OCI-M2 (cell line): ENCODE results near the gene CDCP1.

Experiments used
- DNase-seq: peaks from one replicate; lab custom pipeline; 2025; ENCODE audit not compliant: unreplicated experiment; lab: John Stamatoyannopoulos, UW

CDCP1 gene

DNA sequence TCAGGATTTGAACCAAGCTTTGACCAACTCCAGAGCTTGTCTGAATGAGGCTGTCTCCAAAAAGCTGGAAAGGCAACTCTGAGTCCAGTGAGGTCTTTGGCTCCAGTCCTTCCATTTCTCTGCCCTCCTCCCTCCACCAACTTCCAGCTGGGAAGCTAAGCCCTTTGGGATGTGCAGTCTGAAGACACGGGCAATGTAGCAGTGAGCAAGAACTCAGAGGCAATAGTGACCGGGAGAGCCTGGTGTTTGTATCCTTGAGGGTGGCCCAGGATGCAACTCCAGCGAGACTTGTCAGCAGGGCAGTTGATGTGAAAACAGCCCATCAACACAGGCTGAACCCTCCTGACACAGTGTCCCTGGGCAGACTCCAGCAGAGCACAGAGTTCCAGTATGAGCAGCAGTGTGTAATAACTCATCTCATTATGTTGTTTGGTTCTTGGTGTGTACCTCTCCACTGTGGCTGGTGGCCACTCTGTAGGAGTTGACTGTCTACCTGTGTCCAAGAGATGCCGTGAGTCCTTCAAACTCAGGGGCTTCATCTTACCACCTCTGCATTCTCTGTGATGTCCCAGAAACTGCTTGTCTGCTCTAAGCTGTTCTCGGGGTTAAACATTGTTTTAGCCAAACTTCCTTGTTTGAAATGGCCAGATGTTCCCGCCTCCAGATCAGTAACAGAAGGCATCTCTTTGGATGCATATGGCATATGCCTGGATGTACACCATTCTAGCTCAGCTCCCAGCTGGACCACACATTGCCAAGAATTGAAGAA lies 6.6 kb downstream of the CDCP1 start:
- DNase-seq: no peak

DNA sequence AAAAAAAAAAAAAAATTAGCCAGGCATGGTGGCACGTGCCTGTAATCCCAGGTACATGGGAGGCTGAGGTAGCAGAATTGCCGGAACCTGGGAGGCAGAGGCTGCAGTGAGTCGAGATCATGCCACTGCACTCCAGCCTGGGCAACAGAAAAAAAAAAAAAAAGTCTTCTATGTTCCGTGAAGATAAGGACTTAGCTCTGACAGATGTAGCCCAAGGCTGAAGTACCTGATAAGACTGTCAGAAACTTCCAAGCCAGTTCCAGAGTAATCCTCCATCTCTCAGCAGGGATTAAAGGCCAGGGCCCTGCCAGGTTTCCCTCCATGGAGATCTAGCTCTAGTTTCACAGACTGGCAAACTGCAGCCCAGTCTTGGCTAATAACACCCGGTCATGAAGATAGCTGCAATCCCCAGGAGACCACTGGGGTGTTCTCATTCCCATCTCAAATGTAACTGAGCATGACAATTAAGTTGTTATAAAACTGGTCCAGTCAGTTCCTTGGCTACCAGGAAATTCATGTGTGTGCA lies 8.5 kb downstream of the CDCP1 start:
- peak; percentile 18 for DNase-seq

DNA sequence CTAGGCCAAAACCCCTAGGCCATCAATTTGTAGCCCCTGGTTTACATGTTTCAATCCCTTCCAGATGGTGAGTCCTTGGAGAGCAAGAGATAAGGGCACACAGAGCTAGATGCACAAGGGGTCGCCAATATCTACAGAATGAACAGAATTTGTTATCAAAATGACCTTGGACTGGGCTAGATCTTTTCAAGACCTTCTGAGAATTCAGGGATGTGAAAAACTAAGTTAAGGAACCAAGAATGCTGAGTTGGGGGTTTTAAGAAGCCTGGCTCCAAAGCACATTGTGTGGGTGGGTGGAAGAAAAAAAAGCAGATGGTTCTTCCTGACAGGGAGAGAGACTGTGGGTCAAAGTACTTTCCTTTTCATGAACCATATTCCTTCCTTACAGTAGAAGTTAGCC lies 10.2 kb downstream of the CDCP1 start:
- no peak for DNase-seq

DNA sequence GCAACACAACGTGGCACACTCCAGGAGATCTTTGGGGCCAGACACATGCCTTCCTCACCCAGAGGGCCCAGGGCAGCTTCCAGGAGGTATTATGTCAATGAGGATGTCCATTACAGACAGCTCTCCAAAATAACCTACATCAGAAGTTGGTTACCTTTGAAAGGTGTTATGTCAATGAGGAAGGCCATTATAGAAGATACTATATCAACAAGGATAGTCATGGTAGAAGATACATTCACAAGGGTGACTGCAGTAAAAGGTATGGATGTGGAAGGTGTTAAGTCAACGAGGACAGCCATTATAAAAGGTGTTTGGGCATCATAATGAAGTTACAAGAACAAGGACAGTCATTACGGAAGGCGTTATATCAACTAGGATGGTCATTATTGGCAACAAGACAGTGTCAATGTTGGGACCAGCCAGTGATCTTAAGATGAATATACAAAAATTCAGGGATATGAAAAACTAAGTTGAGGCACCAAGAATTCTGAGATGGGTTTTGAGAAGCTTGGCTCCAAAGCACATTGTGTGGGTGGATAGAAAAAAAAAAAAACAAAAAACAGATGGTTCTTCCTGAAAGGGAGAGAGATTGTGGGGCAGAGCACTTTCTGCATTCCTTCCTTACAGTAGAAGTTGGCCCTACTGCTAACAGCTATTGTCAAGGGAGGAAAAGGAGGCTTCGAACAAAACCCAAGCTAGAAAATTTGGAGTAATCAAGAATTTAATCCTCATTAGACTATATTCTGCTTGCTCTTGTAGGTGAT lies 11.2 kb downstream of the CDCP1 start:
- DNase-seq: no peak

DNA sequence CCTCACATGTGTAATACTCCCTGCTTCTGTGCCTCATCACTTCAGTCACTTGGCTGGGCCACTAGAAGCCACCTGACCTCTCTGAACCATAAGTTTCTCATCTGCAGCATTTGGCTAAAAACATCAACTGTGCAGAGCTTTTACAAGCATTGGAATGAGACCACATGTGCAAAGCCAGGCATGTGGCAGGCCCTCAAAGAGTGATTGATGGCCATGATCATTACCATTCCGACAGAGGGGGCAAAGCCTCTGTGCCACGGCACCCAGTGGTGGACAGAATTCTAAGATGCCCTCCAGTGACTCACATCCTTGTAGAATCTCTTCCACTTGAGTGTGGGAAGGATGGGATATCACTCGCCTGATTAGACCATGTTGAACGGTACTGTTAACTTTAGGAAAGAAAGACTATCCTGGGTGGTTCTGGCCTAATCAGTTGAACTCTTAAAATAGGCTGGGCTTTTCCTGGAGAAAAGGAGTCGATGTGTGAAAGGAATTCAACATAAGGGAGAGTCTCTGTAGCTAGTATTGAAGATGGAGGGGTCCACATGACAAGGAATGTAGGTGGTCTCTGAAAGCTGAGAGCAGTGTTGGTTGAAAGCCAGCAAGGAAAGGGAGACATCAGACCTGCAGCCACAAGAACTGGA lies 13.5 kb downstream of the CDCP1 start:
- DNase-seq: no peak

DNA sequence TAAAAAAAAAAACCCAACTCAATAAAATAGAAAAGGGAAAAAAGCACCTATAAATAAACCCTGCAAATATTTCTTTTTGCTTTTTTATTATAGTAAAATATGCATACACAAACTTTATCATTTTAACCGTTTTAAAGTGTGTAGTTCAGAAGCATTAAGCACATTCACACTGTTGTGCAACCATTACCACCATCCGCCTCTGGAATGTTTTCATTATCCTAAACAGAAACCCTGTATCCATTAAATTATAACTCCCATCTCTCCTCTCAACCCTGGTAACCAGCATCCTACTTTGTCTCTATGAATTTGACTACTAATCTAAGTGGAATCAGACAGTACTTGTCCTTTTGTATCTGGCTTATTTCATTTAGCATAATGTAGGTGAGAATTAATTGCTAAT lies 15.0 kb downstream of the CDCP1 start:
- no peak for DNase-seq

DNA sequence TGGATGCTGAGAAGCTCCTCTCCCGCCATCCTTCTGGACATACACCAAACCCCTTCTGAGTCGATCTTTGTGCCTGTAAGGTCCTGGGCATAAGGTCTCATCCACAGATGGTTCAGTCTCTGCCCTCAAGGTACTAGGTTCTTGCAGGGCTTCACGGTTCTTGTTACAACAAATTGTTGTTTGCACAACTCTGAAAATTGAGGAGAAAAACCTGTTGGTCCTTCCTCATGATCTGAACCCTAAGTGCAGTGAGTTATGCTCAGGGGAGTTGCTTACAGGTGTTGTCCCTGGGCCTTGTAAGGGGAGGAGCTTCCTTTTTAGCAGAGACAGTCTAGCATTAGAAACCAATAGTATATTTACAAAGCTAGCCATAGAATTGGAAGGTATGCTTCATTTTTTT lies 15.7 kb downstream of the CDCP1 start:
- no peak for DNase-seq

DNA sequence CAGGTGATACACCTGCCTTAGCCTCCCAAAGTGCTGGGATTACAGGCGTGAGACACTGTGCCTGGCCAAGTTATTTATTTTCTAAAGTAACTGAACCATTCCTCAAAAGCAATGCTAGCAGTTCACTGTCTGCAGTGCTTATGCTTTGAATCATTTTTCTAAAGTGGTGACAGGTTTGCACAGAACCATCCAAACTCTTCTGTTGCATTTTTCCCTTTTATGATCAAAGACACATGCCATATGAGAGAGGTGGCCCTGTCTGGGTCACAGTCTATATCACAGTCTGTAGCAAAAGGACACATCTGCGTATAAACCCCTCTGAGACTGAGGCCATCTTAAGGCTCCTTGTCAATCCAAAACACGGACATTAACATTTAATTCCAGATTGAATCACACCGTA lies 17.2 kb downstream of the CDCP1 start:
- no peak for DNase-seq

DNA sequence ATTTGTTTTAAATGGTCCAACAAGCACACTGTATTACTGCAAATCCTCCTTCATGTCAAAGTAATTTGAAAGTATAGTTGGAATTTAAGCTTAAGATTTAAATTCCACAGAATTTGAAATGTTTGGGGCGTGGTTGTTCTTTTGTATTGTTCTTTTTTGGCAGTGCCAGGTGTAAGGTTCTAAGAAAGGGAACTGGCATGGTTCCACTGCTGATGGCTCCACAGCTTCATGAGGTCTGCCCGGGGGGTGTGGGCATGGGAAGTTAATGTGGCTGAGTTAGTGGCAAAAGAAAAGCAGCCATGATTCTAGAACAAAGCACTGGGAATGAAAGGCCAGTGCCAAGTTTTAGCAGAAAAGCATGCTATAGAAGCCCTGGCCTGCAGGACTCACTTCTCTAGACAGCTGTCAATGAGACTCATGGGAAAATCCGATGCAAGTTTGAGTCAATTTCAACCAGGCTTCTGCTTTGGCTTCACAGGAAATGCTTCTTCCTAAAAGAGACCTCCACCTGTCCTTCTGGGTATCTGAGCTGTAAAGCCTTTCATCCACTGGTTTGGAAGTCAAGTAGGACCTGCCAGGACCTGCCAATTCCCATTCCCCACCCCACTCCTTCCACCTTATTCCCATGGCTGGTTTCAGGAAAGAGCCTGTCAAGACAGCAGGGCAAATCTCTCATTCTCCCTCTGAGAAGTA lies 18.9 kb downstream of the CDCP1 start:
- DNase-seq: no peak

DNA sequence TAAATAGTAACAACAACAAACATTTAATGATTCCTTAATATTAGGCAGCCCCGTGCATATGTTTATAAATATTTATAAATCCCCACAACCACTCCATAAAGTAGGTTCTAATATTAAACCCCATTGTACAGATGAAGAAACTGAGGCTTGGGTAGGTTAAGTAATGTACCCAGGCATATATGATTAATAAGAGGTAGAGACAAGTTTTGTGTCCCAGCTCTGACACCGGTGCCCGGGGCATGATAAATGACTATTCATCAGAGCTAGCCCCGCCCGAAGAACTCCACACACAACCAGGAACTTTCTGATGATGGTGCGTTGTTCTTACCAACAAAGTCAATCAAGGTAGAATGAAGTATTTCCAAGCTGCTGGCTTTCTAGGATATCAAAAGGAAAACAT lies 19.4 kb downstream of the CDCP1 start:
- no peak for DNase-seq

DNA sequence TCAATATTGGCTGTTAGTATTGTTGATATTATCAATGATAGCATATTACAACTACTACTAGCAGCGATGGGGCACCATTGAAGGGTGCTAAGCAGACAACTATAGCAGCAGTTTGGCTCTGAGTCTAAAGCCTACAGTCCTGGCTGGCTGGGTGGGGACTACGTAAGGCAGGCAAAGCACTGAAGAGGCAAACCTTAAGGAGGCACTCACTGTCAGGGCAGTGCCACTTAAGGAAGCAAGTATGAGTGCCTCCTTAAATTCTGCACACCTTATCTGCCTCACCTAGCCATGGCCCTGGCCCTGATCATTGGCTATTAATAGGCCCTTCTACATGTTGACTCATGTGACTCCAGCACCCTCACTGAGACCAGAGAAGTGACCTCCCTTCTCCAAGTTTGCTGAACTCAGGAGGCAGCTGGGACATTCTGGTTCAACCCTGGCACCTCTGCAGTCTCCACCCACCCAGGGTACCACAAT lies 20.6 kb downstream of the CDCP1 start:
- DNase-seq: no peak

DNA sequence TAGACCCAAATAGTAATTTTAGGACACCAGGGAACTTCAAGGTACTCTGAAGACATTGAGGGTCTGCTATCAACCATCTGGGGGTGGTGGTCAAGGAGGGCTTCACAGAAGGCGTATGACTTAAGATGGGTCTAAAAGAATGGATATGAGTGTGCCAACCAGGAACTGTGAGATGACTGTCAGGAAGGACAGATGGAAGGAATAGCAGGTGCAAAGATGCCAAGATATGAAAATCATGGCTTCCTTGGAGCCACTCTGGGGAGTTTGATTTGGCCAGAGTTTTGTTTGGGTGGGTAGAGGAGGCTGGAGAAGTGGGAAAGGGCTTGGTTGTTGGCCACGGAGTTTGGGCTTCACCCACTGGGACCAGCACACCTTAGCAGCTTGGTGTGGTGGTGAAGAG lies 21.2 kb downstream of the CDCP1 start:
- no peak for DNase-seq

DNA sequence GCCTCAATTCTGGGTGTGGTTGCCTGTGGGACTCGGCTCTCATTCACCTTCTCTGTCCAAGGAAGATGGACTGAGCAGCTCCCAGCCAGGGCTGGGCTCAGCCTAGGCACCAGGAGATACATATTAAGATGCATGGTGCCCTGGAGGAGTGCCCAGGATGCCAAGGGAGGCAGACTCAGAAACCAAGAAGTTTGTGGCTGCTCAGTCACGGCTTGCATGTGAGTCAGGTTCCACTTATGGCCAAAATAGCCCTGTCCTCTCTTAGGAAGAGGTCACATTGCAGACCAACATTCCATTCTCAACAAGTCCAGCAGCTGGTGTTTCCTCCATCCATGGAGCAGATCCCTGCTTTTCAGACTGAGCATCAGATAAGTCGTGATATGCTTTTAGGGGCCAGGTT lies 21.8 kb downstream of the CDCP1 start:
- DNase-seq: no peak

DNA sequence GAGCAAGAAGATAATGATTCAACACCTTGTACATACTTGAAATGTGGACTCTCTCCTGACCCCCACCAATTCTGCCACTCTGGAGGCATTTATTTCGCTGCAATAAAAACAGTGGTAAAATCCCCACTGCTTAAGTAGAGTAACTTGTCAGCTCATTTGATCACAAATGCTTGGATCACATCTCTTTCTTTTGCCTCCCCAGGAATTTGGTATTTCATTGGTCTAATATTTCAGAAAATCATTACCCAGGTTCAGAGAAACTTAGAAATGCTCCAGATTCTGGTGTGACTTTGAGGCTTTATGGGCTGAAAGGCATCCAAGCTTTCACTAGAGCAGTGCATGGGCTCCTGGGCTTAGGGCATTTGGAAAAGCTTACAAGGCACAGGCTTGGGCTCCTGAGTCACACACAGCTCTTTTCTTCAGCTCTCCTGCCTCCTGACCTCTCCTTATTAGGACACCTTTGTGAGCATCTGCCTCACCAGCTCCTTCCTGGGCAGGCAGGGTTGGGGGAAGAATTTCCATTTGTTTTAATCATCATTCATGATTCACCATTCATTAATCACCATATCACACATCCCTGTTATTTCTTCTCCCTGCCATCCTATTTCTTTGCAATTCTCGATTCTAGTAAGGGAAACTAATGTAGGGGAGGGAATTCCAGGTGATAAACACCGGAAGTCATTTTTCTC lies 22.5 kb downstream of the CDCP1 start:
- DNase-seq: no peak

DNA sequence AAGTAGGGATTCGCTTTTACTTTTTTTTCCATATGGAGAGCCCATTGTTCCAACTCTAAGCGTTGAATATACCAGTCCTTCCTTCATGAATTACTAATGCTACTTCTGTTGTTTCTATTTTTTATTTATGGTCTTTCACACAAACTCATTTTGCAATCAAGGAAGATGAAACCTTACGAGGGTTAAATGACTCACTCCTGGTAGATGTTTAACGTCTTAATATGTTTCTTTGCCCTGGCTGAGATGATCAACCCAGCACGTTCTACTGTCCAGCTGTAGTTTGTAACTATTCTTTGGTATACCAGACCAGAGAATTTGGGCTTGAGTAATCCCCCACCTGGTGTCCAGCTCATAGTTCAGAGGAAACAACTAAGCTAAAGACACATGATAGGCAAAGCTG lies 23.1 kb downstream of the CDCP1 start:
- no peak for DNase-seq

DNA sequence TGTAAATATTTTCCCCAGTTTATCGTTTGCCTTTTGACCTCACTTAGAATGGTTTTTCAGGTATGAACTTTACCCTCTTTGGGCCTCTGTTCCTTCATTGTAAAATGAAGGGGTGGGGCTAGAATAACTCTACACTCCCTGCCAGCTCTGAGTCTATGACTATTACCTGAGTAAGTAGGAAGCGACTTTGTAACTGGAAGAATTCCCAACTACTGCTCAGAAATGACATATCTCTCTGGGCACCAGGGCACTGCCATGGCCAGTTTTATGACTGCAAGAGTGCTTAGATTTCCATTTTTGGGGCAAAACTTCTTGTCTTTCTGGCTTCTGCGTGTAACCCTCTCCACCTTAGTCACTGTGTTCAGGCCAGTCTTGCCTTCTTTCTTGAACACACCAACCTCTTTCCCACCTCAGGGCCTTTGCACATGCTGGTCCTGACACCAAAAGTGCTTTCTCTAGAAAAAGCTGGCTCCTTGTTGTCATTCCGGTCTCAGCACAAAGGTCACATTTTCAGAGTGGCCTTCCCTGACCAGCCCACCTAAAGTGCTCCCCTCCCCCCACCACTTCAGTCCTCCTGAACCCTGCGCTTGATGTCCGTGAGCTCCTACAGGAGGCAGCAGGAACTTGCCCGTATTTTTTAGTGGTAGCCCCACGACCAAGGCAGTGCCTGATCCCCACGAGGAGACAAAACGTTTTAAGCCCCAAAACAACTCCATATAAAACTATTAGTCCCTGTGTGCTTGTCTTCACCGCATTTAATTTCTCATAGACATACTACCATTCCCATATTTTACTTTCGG lies 25.6 kb downstream of the CDCP1 start:
- no peak for DNase-seq

DNA sequence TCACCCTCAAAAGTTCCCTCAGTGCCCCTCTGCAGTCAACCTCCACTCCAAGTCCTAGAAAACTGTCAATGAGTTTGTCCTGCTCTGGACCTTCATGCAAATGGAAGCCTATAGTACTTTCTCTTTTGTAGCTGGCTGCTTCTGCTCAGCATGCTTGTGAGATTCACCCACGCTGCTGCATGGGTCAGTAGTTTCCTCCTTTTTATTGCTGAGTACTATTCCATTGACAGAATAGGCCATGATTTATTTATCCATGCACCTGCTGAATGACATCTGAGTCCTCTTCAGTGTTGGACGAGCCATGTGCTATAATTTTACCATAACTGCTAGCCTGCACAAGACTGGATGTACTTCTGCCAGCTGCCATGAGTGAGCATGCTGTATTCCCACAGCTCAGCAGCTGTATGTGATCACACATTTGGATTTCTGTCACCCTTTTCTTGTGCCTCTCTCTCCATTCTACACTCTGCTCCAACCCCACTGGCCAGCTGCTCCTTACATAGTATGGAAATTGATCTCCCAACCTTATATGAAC lies 26.3 kb downstream of the CDCP1 start:
- DNase-seq: no peak

DNA sequence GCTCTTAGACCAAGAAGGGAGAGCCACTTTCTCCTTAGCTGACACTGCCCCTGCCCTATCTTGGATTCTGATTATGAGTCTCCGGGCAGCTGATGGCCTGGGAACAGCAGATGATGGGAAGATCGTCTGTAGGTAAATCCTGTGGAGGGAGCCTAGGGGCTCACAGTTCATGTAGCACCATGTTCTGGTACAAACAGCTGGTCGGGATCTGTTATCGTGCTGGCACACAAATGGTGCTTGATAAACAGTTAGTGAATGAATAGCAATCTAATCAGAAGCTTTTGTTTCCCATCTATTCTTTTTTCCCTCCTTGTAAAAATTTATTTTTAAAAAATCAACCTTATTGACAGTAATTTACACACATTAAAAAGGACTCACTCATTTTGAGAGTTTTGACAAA lies 26.8 kb downstream of the CDCP1 start:
- DNase-seq: no peak

DNA sequence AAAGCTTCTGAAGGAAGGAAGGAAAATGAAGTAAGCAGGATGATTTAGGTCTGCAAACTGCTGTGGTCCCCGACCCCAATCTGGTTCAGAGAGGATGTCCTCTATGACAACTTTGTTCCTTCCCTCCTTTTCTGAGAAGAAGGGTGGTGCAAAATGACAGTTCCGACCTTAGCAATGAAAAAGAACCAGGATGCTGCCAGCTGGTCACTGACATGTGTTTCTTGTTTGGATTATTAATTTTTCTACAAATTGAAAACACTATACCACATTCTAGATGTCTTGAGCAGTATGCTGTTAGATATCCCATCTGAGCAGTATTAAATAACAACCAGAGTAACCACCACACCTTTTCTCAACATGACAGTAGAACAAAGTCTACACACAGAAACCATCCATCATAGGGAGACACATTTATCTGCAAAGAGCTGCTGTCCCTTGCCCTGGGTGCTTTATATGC lies 27.5 kb downstream of the CDCP1 start:
- no peak for DNase-seq
